Stimulated activated CD8-positive, alpha-beta memory T cell treated with anti-CD3 and anti-CD28 coated beads, Interleukin-12 subunit alpha, Interleukin-12 subunit beta, amount 100 ng/mL, for 24 hours (primary cell): ENCODE measurements around the gene CFAP20DC.

Source experiments
- DNase-seq: peaks from one replicate; pipeline ENCODE4 v3.0.0-alpha.2; 2020; ENCODE audit errors: extremely low read depth

The CFAP20DC gene

GRCh38 chr3:58800940-58801339 lies 248.9 kb downstream of the CFAP20DC start:
- no peak for DNase-seq

GRCh38 chr3:58800032-58800431 lies 249.8 kb downstream of the CFAP20DC start:
- DNase-seq: no peak

- no peak for DNase-seq
These were observed 250.6 kb downstream of the CFAP20DC start for GRCh38 chr3:58799271-58799670.

GRCh38 chr3:58798312-58798711 lies 251.5 kb downstream of the CFAP20DC start:
- no peak for DNase-seq

- no peak for DNase-seq
These were observed 255.1 kb downstream of the CFAP20DC start for GRCh38 chr3:58794750-58795149.

- no peak for DNase-seq
These were observed 255.9 kb downstream of the CFAP20DC start for GRCh38 chr3:58793938-58794337.

GRCh38 chr3:58792921-58793451 lies 256.8 kb downstream of the CFAP20DC start:
- no peak for DNase-seq

GRCh38 chr3:58789385-58789784 lies 260.4 kb downstream of the CFAP20DC start:
- DNase-seq: no peak

- DNase-seq: no peak
These were observed 264.9 kb downstream of the CFAP20DC start for GRCh38 chr3:58784888-58785287.

- DNase-seq: no peak
These were observed 265.4 kb downstream of the CFAP20DC start for GRCh38 chr3:58784425-58784824.

- no peak for DNase-seq
These were observed 266.0 kb downstream of the CFAP20DC start for GRCh38 chr3:58783845-58784244.

- DNase-seq: no peak
These were observed 269.9 kb downstream of the CFAP20DC start for GRCh38 chr3:58779934-58780333.

GRCh38 chr3:58776231-58776630 lies 273.6 kb downstream of the CFAP20DC start:
- DNase-seq: no peak

- no peak for DNase-seq
These were observed 277.4 kb downstream of the CFAP20DC start for GRCh38 chr3:58772462-58772861.

GRCh38 chr3:58769065-58769464 lies 280.8 kb downstream of the CFAP20DC start:
- no peak for DNase-seq

GRCh38 chr3:58766587-58767282 lies 283.1 kb downstream of the CFAP20DC start:
- DNase-seq: no peak

- no peak for DNase-seq
These were observed 294.7 kb downstream of the CFAP20DC start for GRCh38 chr3:58755150-58755549.

GRCh38 chr3:58754074-58754473 lies 295.8 kb downstream of the CFAP20DC start:
- no peak for DNase-seq

- DNase-seq: no peak
These were observed 297.8 kb downstream of the CFAP20DC start for GRCh38 chr3:58751882-58752567.

GRCh38 chr3:58751235-58751634 lies 298.6 kb downstream of the CFAP20DC start:
- no peak for DNase-seq

- no peak for DNase-seq
These were observed 299.9 kb downstream of the CFAP20DC start for GRCh38 chr3:58749948-58750347.

GRCh38 chr3:58748024-58748423 lies 301.8 kb downstream of the CFAP20DC start:
- DNase-seq: no peak

- no peak for DNase-seq
These were observed 303.1 kb downstream of the CFAP20DC start for GRCh38 chr3:58746758-58747157.
